IMR-90 (cell line): Measurements from ENCODE around the gene ZNF786. TPM values are rescaled to one million over a fixed set of nuclear protein-coding genes. Genes with fewer than 3 reads are reported as not detected.

ENCODE experiments used
- ATAC-seq: fragments of 200-7000 bp; cut with Tn5 transposase; 2 replicates; pipeline ENCODE4 v1.9.1; 2020; ENCODE audit warnings: low read depth, mild to moderate bottlenecking, moderate library complexity
- BruUV-seq: library from RNA; stranded (reverse); fragments of 400-500 nt; replicated peaks from 2 replicates; lab custom pipeline; 2021; lab: Mats Ljungman, UMichigan
- CTCF ChIA-PET: fragments of 300-600 bp; formaldehyde crosslinking; extraction: SDS; loops from one replicate; lab custom pipeline; 2021; ENCODE audit warnings: antibody characterized with exemption; lab: Yijun Ruan, JAX
- POLR2A ChIA-PET: fragments of 300-600 bp; sonication (Branson Sonifier 250); formaldehyde crosslinking; loops from one replicate; lab custom pipeline; 2022; ENCODE audit warnings: antibody characterized with exemption; ENCODE audit not compliant: unreplicated experiment; lab: Charles Lee
- DNase-seq: peaks from one replicate; pipeline ENCODE4 v3.0.0; 2013
- H2AFZ ChIP-seq: replicated peaks from 2 replicates; pipeline ENCODE3; 2013; ENCODE audit warnings: low read length, mild to moderate bottlenecking; ENCODE audit not compliant: poor library complexity
- H2AK5ac ChIP-seq: 2 replicates; pipeline ENCODE4 v1.6.1; 2013; ENCODE audit warnings: low read depth, low read length, inconsistent platforms
- H2AK9ac ChIP-seq: replicated peaks from 2 replicates; pipeline ENCODE3; 2013; ENCODE audit warnings: mild to moderate bottlenecking, low read depth, low read length, moderate library complexity; ENCODE audit not compliant: poor library complexity
- H2BK120ac ChIP-seq: 2 replicates; pipeline ENCODE4 v1.6.1; 2013; ENCODE audit warnings: low read depth, low read length, inconsistent platforms
- H2BK15ac ChIP-seq: 3 replicates; pipeline ENCODE4 v1.6.1; 2013; ENCODE audit warnings: low read depth, low read length, inconsistent platforms
- H2BK20ac ChIP-seq: 2 replicates; pipeline ENCODE4 v1.6.1; 2013; ENCODE audit warnings: low read depth, mild to moderate bottlenecking, inconsistent platforms, low read length, moderate library complexity
- H2BK5ac ChIP-seq: 2 replicates; pipeline ENCODE4 v1.6.1; 2013; ENCODE audit warnings: mild to moderate bottlenecking, low read depth, low read length, inconsistent platforms; ENCODE audit not compliant: poor library complexity, severe bottlenecking
- H3K14ac ChIP-seq: replicated peaks from 2 replicates; pipeline ENCODE4 v1.6.1; 2013; ENCODE audit warnings: low read depth, low read length, inconsistent platforms
- H3K18ac ChIP-seq: 2 replicates; pipeline ENCODE4 v1.6.1; 2013; ENCODE audit warnings: low read depth, low read length, control low read depth
- H3K23ac ChIP-seq: 2 replicates; pipeline ENCODE4 v1.6.1; 2013; ENCODE audit warnings: low read depth, low read length, inconsistent platforms
- H3K27ac ChIP-seq: 2 replicates; pipeline ENCODE4 v1.5.1; 2013; ENCODE audit warnings: mild to moderate bottlenecking, control low read depth, low read length; ENCODE audit not compliant: insufficient read depth
- H3K27me3 ChIP-seq: 2 replicates; pipeline ENCODE4 v1.6.1; 2013; ENCODE audit warnings: low read length; ENCODE audit not compliant: control insufficient read depth, insufficient read depth
- H3K36me3 ChIP-seq: 2 replicates; pipeline ENCODE4 v1.6.1; 2013; ENCODE audit warnings: low read length, mixed read lengths; ENCODE audit not compliant: control insufficient read depth, insufficient read depth
- H3K4ac ChIP-seq: 2 replicates; pipeline ENCODE4 v1.6.1; 2013; ENCODE audit warnings: low read depth, low read length, inconsistent platforms
- H3K4me1 ChIP-seq: 2 replicates; pipeline ENCODE4 v1.6.1; 2013; ENCODE audit warnings: low read length, mixed read lengths; ENCODE audit not compliant: control insufficient read depth, insufficient read depth
- H3K4me2 ChIP-seq: 2 replicates; pipeline ENCODE4 v1.6.1; 2013; ENCODE audit warnings: low read depth, mild to moderate bottlenecking, control low read depth, low read length, moderate library complexity
- H3K4me3 ChIP-seq: 2 replicates; pipeline ENCODE4 v1.5.1; 2013; ENCODE audit warnings: low read depth, mild to moderate bottlenecking, control low read depth, low read length, moderate library complexity; ENCODE audit not compliant: insufficient read depth
- H3K56ac ChIP-seq: 2 replicates; pipeline ENCODE4 v1.6.1; 2013; ENCODE audit warnings: low read length, inconsistent platforms; ENCODE audit not compliant: insufficient read depth; ENCODE audit errors: extremely low read depth
- H3K79me1 ChIP-seq, 2 experiments: 2 replicates each; pipeline ENCODE4 v1.6.1; 2013; ENCODE audit warnings: low read length in 2 of 2, inconsistent platforms in 1 of 2, low read depth in 1 of 2
- H3K9ac ChIP-seq: 2 replicates; pipeline ENCODE4 v1.6.1; 2013; ENCODE audit warnings: low read depth, low read length, control low read depth
- H3K9me1 ChIP-seq: 2 replicates; pipeline ENCODE4 v1.6.1; 2013; ENCODE audit warnings: low read length, inconsistent platforms; ENCODE audit not compliant: insufficient read depth
- H3K9me3 ChIP-seq: 2 replicates; pipeline ENCODE4 v1.6.1; 2013; ENCODE audit warnings: low read length; ENCODE audit not compliant: control insufficient read depth, insufficient read depth
- H4K20me1 ChIP-seq: 2 replicates; pipeline ENCODE4 v1.6.1; 2013; ENCODE audit warnings: low read length, inconsistent platforms; ENCODE audit not compliant: insufficient read depth
- H4K5ac ChIP-seq: 2 replicates; pipeline ENCODE4 v1.6.1; 2013; ENCODE audit warnings: mild to moderate bottlenecking, low read depth, low read length, control low read depth
- H4K8ac ChIP-seq, 2 experiments: 2 replicates each; pipeline ENCODE4 v1.6.1; 2013; ENCODE audit warnings: low read depth in 2 of 2, low read length in 2 of 2, control low read depth in 1 of 2, inconsistent platforms in 1 of 2
- H4K91ac ChIP-seq: 2 replicates; pipeline ENCODE4 v1.6.1; 2013; ENCODE audit warnings: low read depth, low read length, inconsistent platforms; ENCODE audit not compliant: insufficient read depth
- BHLHE40 ChIP-seq: fragments of 150-350 bp; IDR thresholded peaks from 2 replicates; pipeline ENCODE4 v1.6.1; 2016; ENCODE audit warnings: mild to moderate bottlenecking, low read depth, low read length
- CEBPB ChIP-seq: IDR thresholded peaks from 2 replicates; pipeline ENCODE4 v1.6.1; 2012; ENCODE audit warnings: low read depth, low read length, improper control_type of control experiment
- CHD1 ChIP-seq: IDR thresholded peaks from 2 replicates; pipeline ENCODE4 v1.6.1; 2012; ENCODE audit warnings: low read depth, low read length, improper control_type of control experiment
- FOS ChIP-seq: fragments of 150-350 bp; IDR thresholded peaks from 2 replicates; pipeline ENCODE4 v1.6.1; 2016; ENCODE audit warnings: low read depth, low read length
- MAFK ChIP-seq: IDR thresholded peaks from 2 replicates; pipeline ENCODE4 v1.6.1; 2012; ENCODE audit warnings: low read depth, low read length, improper control_type of control experiment
- MAZ ChIP-seq: IDR thresholded peaks from 2 replicates; pipeline ENCODE4 v1.6.1; 2012; ENCODE audit warnings: low read depth, mild to moderate bottlenecking, low read length, improper control_type of control experiment, moderate library complexity, borderline replicate concordance
- MXI1 ChIP-seq: IDR thresholded peaks from 2 replicates; pipeline ENCODE4 v1.6.1; 2012; ENCODE audit warnings: low read depth, mild to moderate bottlenecking, low read length, moderate library complexity, borderline replicate concordance
- POLR2A ChIP-seq: IDR thresholded peaks from 2 replicates; pipeline ENCODE4 v1.6.1; 2012; ENCODE audit warnings: mild to moderate bottlenecking, low read depth, low read length
- RAD21 ChIP-seq: IDR thresholded peaks from 2 replicates; pipeline ENCODE4 v1.6.1; 2012; ENCODE audit warnings: low read length, improper control_type of control experiment
- RCOR1 ChIP-seq: IDR thresholded peaks from 2 replicates; pipeline ENCODE4 v1.6.1; 2012; ENCODE audit warnings: mild to moderate bottlenecking, low read length, improper control_type of control experiment; ENCODE audit not compliant: insufficient replicate concordance
- RFX5 ChIP-seq: IDR thresholded peaks from 2 replicates; pipeline ENCODE4 v1.8.0; 2012; ENCODE audit warnings: low read depth, mild to moderate bottlenecking, low read length, moderate library complexity
- SMC3 ChIP-seq: fragments of 150-350 bp; IDR thresholded peaks from 2 replicates; pipeline ENCODE4 v1.6.1; 2016; ENCODE audit warnings: low read depth, mild to moderate bottlenecking, antibody characterized with exemption, low read length, moderate library complexity
- USF2 ChIP-seq: fragments of 150-350 bp; IDR thresholded peaks from 2 replicates; pipeline ENCODE4 v1.6.1; 2017; ENCODE audit warnings: mild to moderate bottlenecking, antibody characterized with exemption, low read length, low read depth
- WGBS, 2 experiments: methylation state at CpG; one replicate each; pipeline versions ENCODE4 v1.1.5 to v1.1.7; 2013; ENCODE audit warnings: missing lambda C conversion rate in 2 of 2; ENCODE audit not compliant: insufficient read length in 1 of 2; ENCODE audit errors: extremely low coverage in 2 of 2; 5-methylcytosine and 5-hydroxymethylcytosine counted together
- dilution Hi-C: fragments of 300-500 bp; cut with HindIII; formaldehyde crosslinking; loops from one replicate; pipeline ENCODE4 v1.14.3; 2018; ENCODE audit warnings: low sequenced_read_pairs; ENCODE audit not compliant: unreplicated experiment
- in situ Hi-C: fragments of 300-500 bp; cut with MboI; formaldehyde crosslinking; loops from 3 replicates; pipeline ENCODE4 v1.14.3; 2019; ENCODE audit warnings: low sequenced_read_pairs, inconsistent platforms, mixed read lengths
- intact Hi-C: fragments of 100-400 bp; cut with micrococcal nuclease; formaldehyde crosslinking; loops from 2 replicates; pipeline ENCODE4 v1.10.0; 2022
- polyA plus RNA-seq, 3 experiments: library from polyadenylated mRNA; depleted of rRNA; stranded (reverse); fragments of >200 nt; gene quantifications; 2 replicates each; pipeline ENCODE4 v1.2.3, GENCODE V29; 2012; ENCODE audit warnings: low replicate concordance in 1 of 3
- total RNA-seq: library from RNA; depleted of rRNA; stranded (reverse); fragments of >200 nt; gene quantifications from 2 replicates; pipeline ENCODE4 v1.2.3, GENCODE V29; 2012
- TF ChIP-seq, protein P1 (sequence below): conservative IDR thresholded peaks from 2 replicates; pipeline ENCODE4 v1.5.1; 2012; ENCODE audit warnings: mild to moderate bottlenecking, low read depth, low read length, improper control_type of control experiment
- TF ChIP-seq, protein P2 (sequence below): fragments of 150-350 bp; IDR thresholded peaks from 2 replicates; pipeline ENCODE4 v1.6.1; 2016; ENCODE audit warnings: low read depth, mild to moderate bottlenecking, low read length, moderate library complexity, borderline replicate concordance

Gene ZNF786
- total and polyA plus RNA-seq, 2 of the 4 experiments (the other 2 are of a cell fraction): 2.8 to 7.3 TPM

DNA sequence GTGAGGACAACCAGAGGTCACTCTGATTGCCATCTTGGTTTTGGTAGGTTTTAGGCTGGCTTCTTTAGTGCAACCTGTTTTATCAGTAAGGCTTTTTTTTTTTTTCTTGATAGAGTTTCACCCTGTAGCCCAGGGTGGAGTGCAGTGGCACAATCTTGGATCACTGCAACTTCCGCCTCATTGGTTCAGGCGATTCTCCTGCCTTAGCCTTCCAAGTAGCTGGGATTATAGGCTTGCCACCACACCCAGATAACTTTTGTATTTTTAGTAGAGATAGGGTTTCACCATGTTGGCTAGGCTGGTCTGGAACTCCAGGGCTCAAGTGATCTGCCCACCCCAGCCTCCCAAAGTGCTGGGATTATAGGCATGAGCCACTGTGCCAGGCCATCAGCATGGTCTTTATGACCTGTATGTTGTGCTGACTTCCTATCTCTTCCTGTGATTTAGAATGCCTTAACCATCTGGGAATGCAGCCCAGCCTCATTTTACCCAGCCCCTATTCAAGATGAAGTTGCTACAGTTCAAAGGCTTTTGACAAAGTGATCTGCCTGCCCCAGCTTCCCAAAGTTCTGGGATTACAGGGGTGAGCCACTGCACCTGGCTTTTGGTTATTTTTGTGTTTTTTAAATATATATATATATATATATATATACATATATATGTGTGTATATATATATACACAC lies 42.7 kb upstream of the ZNF786 start:
- intact Hi-C loops (no loop called here), in situ Hi-C loops (no loop called here), dilution Hi-C loops (no loop called here)
- Histone ChIP-seq H3K4me2 (no peak overlapping the region), H4K91ac (no peak overlapping the region), H3K4ac (no peak overlapping the region), H3K4me3 (no peak overlapping the region), H2BK15ac (no peak overlapping the region), H3K18ac (no peak overlapping the region), H2BK5ac (no peak overlapping the region), H3K9ac (no peak overlapping the region), H3K14ac (no peak overlapping the region), H2AK5ac (no peak overlapping the region), H2BK20ac (no peak overlapping the region), H3K9me1 (no peaks in the 10 kb centered on the region; the same call in 1 of the 2 replicates), H3K27ac (no peak overlapping the region), H3K56ac (no peak overlapping the region), H3K23ac (no peak overlapping the region), H3K9me3 (peaks cover 4% of the 10 kb centered on the region), H2AFZ (no peak overlapping the region), H3K27me3 (no peaks in the 10 kb centered on the region), H3K4me1 (peaks cover under 1% of the 10 kb centered on the region), H2BK120ac (no peak overlapping the region), H2AK9ac (no peak overlapping the region), H4K20me1 (no peaks in the 10 kb centered on the region), H4K8ac (no peak overlapping the region), H3K79me1 (peaks cover 9 to 15% of the 10 kb centered on the region in 2 experiments), H3K36me3 (peaks cover 10% of the 10 kb centered on the region), H4K5ac (no peak overlapping the region)
- BruUV-seq: no TSS peak
- no CpG with 5 or more reads among the region's 2 CpGs for WGBS, 2 experiments
- CTCF ChIA-PET: interaction anchor here (0.8 kb wide), 1 partner anchor 370 kb away, joined by 5 read pairs; no protein-coding TSS in a partner anchor
- ATAC-seq: no peak
- TF ChIP-seq CHD1 (no peak), MAFK (no peak), MAZ (no peak), MXI1 (no peak), USF2 (no peak), RCOR1 (no peak), RAD21 (no peak), POLR2A (no peak), RFX5 (no peak), SMC3 (no peak), FOS (no peak), CEBPB (no peak), BHLHE40 (no peak)
- TF ChIP-seq, protein P1, sequence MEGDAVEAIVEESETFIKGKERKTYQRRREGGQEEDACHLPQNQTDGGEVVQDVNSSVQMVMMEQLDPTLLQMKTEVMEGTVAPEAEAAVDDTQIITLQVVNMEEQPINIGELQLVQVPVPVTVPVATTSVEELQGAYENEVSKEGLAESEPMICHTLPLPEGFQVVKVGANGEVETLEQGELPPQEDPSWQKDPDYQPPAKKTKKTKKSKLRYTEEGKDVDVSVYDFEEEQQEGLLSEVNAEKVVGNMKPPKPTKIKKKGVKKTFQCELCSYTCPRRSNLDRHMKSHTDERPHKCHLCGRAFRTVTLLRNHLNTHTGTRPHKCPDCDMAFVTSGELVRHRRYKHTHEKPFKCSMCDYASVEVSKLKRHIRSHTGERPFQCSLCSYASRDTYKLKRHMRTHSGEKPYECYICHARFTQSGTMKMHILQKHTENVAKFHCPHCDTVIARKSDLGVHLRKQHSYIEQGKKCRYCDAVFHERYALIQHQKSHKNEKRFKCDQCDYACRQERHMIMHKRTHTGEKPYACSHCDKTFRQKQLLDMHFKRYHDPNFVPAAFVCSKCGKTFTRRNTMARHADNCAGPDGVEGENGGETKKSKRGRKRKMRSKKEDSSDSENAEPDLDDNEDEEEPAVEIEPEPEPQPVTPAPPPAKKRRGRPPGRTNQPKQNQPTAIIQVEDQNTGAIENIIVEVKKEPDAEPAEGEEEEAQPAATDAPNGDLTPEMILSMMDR: no peak
- TF ChIP-seq, protein P2, sequence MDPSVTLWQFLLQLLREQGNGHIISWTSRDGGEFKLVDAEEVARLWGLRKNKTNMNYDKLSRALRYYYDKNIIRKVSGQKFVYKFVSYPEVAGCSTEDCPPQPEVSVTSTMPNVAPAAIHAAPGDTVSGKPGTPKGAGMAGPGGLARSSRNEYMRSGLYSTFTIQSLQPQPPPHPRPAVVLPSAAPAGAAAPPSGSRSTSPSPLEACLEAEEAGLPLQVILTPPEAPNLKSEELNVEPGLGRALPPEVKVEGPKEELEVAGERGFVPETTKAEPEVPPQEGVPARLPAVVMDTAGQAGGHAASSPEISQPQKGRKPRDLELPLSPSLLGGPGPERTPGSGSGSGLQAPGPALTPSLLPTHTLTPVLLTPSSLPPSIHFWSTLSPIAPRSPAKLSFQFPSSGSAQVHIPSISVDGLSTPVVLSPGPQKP: no peak
- POLR2A ChIA-PET: interaction anchor here (0.7 kb wide), 1 partner anchor 19 kb away, joined by 3 read pairs; no protein-coding TSS in a partner anchor
- no peak for DNase-seq
